ENCODE measurements around the gene LHX1.

DNA sequence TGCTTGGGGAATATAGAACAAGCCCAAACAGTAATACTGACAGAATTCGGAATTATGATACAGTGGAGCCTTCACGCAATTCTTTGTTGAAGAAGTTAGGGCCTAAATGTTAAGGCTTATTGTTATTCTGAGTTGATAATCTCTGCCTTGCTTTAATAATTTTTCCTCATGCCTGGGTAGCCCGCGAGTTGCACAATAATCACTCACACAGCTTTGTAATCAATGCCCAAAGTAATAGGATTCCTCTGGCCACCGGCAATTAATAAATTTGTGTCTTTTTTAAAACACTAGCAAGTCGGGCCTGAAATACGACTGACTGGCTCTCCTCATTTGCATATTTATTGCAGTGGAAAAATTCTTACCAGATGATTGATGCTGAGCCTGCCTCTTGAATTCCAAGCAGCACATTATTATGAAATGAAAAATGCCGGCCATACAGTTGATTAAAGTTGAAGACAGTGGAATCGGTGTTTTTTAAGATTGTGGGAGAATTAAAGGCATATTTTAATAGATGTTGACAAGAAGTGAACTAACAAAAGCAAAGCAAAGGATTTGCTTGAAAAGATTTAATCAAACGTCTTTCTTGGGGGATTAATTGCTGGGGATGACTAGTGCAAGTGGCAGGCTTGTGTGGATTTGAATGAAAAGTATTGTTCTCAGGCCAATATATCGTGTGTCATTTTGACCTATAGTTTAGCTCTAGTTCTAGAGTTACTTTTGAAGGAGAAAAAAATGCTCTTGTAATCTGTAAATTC, 41.7 kb downstream of the LHX1 start:
- TF ChIP-seq POLR2A (IDR thresholded peaks at IDR 0.05): no peak
- TF ChIP-seq, protein P1, sequence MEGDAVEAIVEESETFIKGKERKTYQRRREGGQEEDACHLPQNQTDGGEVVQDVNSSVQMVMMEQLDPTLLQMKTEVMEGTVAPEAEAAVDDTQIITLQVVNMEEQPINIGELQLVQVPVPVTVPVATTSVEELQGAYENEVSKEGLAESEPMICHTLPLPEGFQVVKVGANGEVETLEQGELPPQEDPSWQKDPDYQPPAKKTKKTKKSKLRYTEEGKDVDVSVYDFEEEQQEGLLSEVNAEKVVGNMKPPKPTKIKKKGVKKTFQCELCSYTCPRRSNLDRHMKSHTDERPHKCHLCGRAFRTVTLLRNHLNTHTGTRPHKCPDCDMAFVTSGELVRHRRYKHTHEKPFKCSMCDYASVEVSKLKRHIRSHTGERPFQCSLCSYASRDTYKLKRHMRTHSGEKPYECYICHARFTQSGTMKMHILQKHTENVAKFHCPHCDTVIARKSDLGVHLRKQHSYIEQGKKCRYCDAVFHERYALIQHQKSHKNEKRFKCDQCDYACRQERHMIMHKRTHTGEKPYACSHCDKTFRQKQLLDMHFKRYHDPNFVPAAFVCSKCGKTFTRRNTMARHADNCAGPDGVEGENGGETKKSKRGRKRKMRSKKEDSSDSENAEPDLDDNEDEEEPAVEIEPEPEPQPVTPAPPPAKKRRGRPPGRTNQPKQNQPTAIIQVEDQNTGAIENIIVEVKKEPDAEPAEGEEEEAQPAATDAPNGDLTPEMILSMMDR (IDR thresholded peaks at IDR 0.05): no peak
- no peak for TF ChIP-seq POLR2AphosphoS5 (IDR thresholded peaks at IDR 0.05)
